Measurements from ENCODE around the gene CES1. TPM values are rescaled to one million over a fixed set of nuclear protein-coding genes. Genes with fewer than 3 reads are reported as not detected.
"Not testable (repeated sequence)": the region's sequence is repeated elsewhere in the genome, so short reads cannot be mapped to it uniquely, and the experiment has no call there.

The CES1 gene
- total and polyA plus RNA-seq, 5 experiments from 2014 or later = 0.43 to 1.8 TPM; not detected in 3

GRCh38 chr16:55773859-55774549 is 58.9 kb downstream of the CES1 start:
- ATAC-seq = no peak
- peaks cover 0 to 9% (median 0%) of the 10 kb centered on the region in 9 donors for H3K9me3 Mint-ChIP-seq
- H3K27ac Mint-ChIP-seq = no peak overlapping the region
- H3K36me3 Mint-ChIP-seq = no peaks in the 10 kb centered on the region
- peaks cover 4 to 19% (median 11%) of the 10 kb centered on the region in 5 donors for H3K27me3 Mint-ChIP-seq
- H3K4me1 Mint-ChIP-seq = peaks cover 0 to 1% (median 0%) of the 10 kb centered on the region in 4 donors
- POLR2A ChIA-PET = no interaction called here
- H3K4me3 Mint-ChIP-seq = no peak overlapping the region
- no peak for DNase-seq

- Mint-ChIP-seq H3K9me3 (no peaks in the 10 kb centered on the region), H3K27ac (no peak overlapping the region), H3K4me3 (no peak overlapping the region), H3K27me3 (peaks cover 0 to 19% (median 9%) of the 10 kb centered on the region in 5 donors), H3K4me1 (peaks cover 0 to 1% (median 0%) of the 10 kb centered on the region in 4 donors), H3K36me3 (no peaks in the 10 kb centered on the region)
- ATAC-seq = no peak
- no peak for DNase-seq
- POLR2A ChIA-PET = no interaction called here
Measured at GRCh38 chr16:55765161-55765560, 67.7 kb downstream of the CES1 start.

- Mint-ChIP-seq H3K36me3 (no peaks in the 10 kb centered on the region), H3K27ac (no peak overlapping the region), H3K4me3 (no peak overlapping the region), H3K4me1 (peaks cover 0 to 3% (median 0%) of the 10 kb centered on the region in 4 donors), H3K9me3 (no peaks in the 10 kb centered on the region), H3K27me3 (peaks cover 3 to 40% (median 18%) of the 10 kb centered on the region in 5 donors)
- ATAC-seq (no peak), DNase-seq (no peak)
- POLR2A ChIA-PET = no interaction called here
Measured at GRCh38 chr16:55760310-55761001, 72.4 kb downstream of the CES1 start.

GRCh38 chr16:55759965-55760309 is 73.0 kb downstream of the CES1 start:
- POLR2A ChIA-PET = not testable (repeated sequence)

GRCh38 chr16:55757595-55758527 is 75.0 kb downstream of the CES1 start:
- not testable (repeated sequence) for ATAC-seq

More at GRCh38 chr16:55759965-55760309, 73.0 kb downstream of the CES1 start:
- ATAC-seq, H3K4me3 Mint-ChIP-seq, H3K27ac Mint-ChIP-seq, H3K4me1 Mint-ChIP-seq, H3K36me3 Mint-ChIP-seq, DNase-seq, H3K9me3 Mint-ChIP-seq: not testable (repeated sequence)
- H3K27me3 Mint-ChIP-seq = peaks cover 3 to 40% (median 18%) of the 10 kb centered on the region in 5 donors

GRCh38 chr16:55756963-55757362 is 75.9 kb downstream of the CES1 start:
- no peak overlapping the region for H3K27ac Mint-ChIP-seq
- no peak for ATAC-seq
- peaks cover 2 to 31% (median 12%) of the 10 kb centered on the region in 5 donors for H3K27me3 Mint-ChIP-seq

More at GRCh38 chr16:55757595-55758527, 75.0 kb downstream of the CES1 start:
- Mint-ChIP-seq H3K9me3 (peaks cover 0 to 13% (median 0%) of the 10 kb centered on the region in 9 donors), H3K27me3 (peaks cover 3 to 39% (median 18%) of the 10 kb centered on the region in 5 donors), H3K4me1 (peaks cover 6 to 14% (median 10%) of the 10 kb centered on the region in 4 donors)
- H3K36me3 Mint-ChIP-seq, DNase-seq, H3K4me3 Mint-ChIP-seq, H3K27ac Mint-ChIP-seq, POLR2A ChIA-PET: not testable (repeated sequence)

GRCh38 chr16:55754056-55754455 is 78.8 kb downstream of the CES1 start:
- peaks cover 0 to 19% (median 5%) of the 10 kb centered on the region in 9 donors for H3K9me3 Mint-ChIP-seq
- no peak overlapping the region for H3K4me3 Mint-ChIP-seq
- peaks cover 10 to 22% (median 17%) of the 10 kb centered on the region in 4 donors for H3K4me1 Mint-ChIP-seq
- H3K36me3 Mint-ChIP-seq = no peaks in the 10 kb centered on the region
- peak overlapping the region in 2 of 10 donors; percentile 44 to 68 for H3K27ac Mint-ChIP-seq
- ATAC-seq (no peak), DNase-seq (no peak)
- POLR2A ChIA-PET = no interaction called here
- peaks cover 0 to 11% (median 3%) of the 10 kb centered on the region in 5 donors for H3K27me3 Mint-ChIP-seq

More at GRCh38 chr16:55756963-55757362, 75.9 kb downstream of the CES1 start:
- DNase-seq = no peak
- no peaks in the 10 kb centered on the region for H3K36me3 Mint-ChIP-seq
- no peak overlapping the region for H3K4me3 Mint-ChIP-seq
- peaks cover 10 to 22% (median 17%) of the 10 kb centered on the region in 4 donors for H3K4me1 Mint-ChIP-seq
- H3K9me3 Mint-ChIP-seq = peaks cover 0 to 19% (median 5%) of the 10 kb centered on the region in 9 donors
- POLR2A ChIA-PET = no interaction called here

GRCh38 chr16:55753145-55753631 is 79.7 kb downstream of the CES1 start:
- DNase-seq, POLR2A ChIA-PET, ATAC-seq, H3K27me3 Mint-ChIP-seq, H3K36me3 Mint-ChIP-seq: not testable (repeated sequence)
- Mint-ChIP-seq H3K4me3 (peak overlapping the region in 4 of 10 donors; percentile 26 to 43 (median 34)), H3K9me3 (peaks cover 0 to 19% (median 5%) of the 10 kb centered on the region in 9 donors), H3K27ac (peak overlapping the region in 7 of 10 donors; percentile 21 to 89 (median 66)), H3K4me1 (peaks cover 10 to 22% (median 17%) of the 10 kb centered on the region in 4 donors)

Other genes starting within 250 kb of the CES1 start
- gene SLC6A2, start 177.1 kb downstream of the CES1 start, total RNA-seq = not detected
- not detected for gene SLC6A2, start 177.1 kb downstream of the CES1 start, polyA plus RNA-seq
- gene CES5A, start 42.3 kb upstream of the CES1 start, total RNA-seq = not detected
- gene CES5A, start 42.3 kb upstream of the CES1 start, polyA plus RNA-seq = not detected

Measured in naive thymus-derived CD8-positive, alpha-beta T cell (primary cell).